A673 (cell line): ENCODE results near the gene OR10J4.
"Not testable (repeated sequence)": the region's sequence is repeated elsewhere in the genome, so short reads cannot be mapped to it uniquely, and the experiment has no call there.

ENCODE experiments used
- CTCF ChIP-seq: fragments of 300-800, 200-600 bp; sonication (generic); conservative IDR thresholded peaks from 2 replicates; pipeline ENCODE4 v1.5.1; 2017; ENCODE audit warnings: low read depth, mild to moderate bottlenecking, antibody characterized with exemption, low read length, moderate library complexity, mixed read lengths
- EZH2 ChIP-seq: fragments of 200-600 bp; sonication (generic); IDR thresholded peaks from 2 replicates; pipeline ENCODE4 v1.6.1; 2017; ENCODE audit warnings: borderline replicate concordance, low read depth, mild to moderate bottlenecking, mixed read lengths, antibody characterized with exemption, low read length; ENCODE audit not compliant: poor library complexity, severe bottlenecking

- not testable (repeated sequence) for TF ChIP-seq CTCF, EZH2
Observed at GRCh38 chr1:159449605-159450004, 17.6 kb downstream of the OR10J4 start.
